ENCODE data around the gene ELOVL7. TPM values are rescaled to one million over a fixed set of nuclear protein-coding genes. Genes with fewer than 3 reads are reported as not detected.
"Not testable (repeated sequence)": the region's sequence is repeated elsewhere in the genome, so short reads cannot be mapped to it uniquely, and the experiment has no call there.

ELOVL7 gene
- total RNA-seq, 2 experiments from 2014 or later, result 0.18 TPM; not detected in 1

- Mint-ChIP-seq H3K9me3 (peaks cover 3% of the 10 kb centered on the region), H3K36me3 (ENCODE audit: low read depth) (peaks cover 30% of the 10 kb centered on the region), H3K27ac (no peak overlapping the region), H3K4me3 (no peak overlapping the region), H3K27me3 (no peaks in the 10 kb centered on the region), H3K4me1 (ENCODE audit: low read depth) (peaks cover 2% of the 10 kb centered on the region)
- no peak for TF ChIP-seq CTCF (IDR thresholded peaks at IDR 0.05)
- no peak for ATAC-seq
- ChIA-PET POLR2A (interaction anchor here (0.7 kb wide), 1 partner anchor 86 kb away, joined by 3 read pairs; no protein-coding TSS in a partner anchor), CTCF (no interaction called here)
- intact Hi-C loops (cut with micrococcal nuclease), result no loop called here
- no peak for DNase-seq
Measured at GRCh38 chr5:60887096-60887495, 43.0 kb upstream of the ELOVL7 start.

GRCh38 chr5:60886158-60886557, 42.1 kb upstream of the ELOVL7 start:
- H3K27ac Mint-ChIP-seq, result no peak overlapping the region
- POLR2A ChIA-PET, result no interaction called here
- intact Hi-C loops (cut with micrococcal nuclease), result no loop called here
- no peaks in the 10 kb centered on the region for H3K27me3 Mint-ChIP-seq
- TF ChIP-seq CTCF (IDR thresholded peaks at IDR 0.05), result no peak
- H3K4me1 Mint-ChIP-seq (ENCODE audit: low read depth), result peaks cover 2% of the 10 kb centered on the region
- peaks cover 37% of the 10 kb centered on the region for H3K36me3 Mint-ChIP-seq (ENCODE audit: low read depth)
- ATAC-seq (no peak), DNase-seq (no peak)
- no peak overlapping the region for H3K4me3 Mint-ChIP-seq
- CTCF ChIA-PET, result no interaction called here
- H3K9me3 Mint-ChIP-seq, result peaks cover 3% of the 10 kb centered on the region

GRCh38 chr5:60883229-60883628, 39.2 kb upstream of the ELOVL7 start:
- Mint-ChIP-seq H3K4me3 (no peak overlapping the region), H3K9me3 (peaks cover 10% of the 10 kb centered on the region), H3K36me3 (ENCODE audit: low read depth) (peaks cover 28% of the 10 kb centered on the region), H3K4me1 (ENCODE audit: low read depth) (no peaks in the 10 kb centered on the region), H3K27ac (no peak overlapping the region), H3K27me3 (no peaks in the 10 kb centered on the region)
- DNase-seq (no peak), ATAC-seq (no peak)
- intact Hi-C loops (cut with micrococcal nuclease), result no loop called here
- POLR2A ChIA-PET, result no interaction called here
- CTCF ChIA-PET, result no interaction called here
- no peak for TF ChIP-seq CTCF (IDR thresholded peaks at IDR 0.05)

GRCh38 chr5:60872892-60873291, 28.8 kb upstream of the ELOVL7 start:
- Mint-ChIP-seq H3K27ac (no peak overlapping the region), H3K4me1 (ENCODE audit: low read depth) (no peaks in the 10 kb centered on the region), H3K4me3 (no peak overlapping the region), H3K9me3 (peaks cover 20% of the 10 kb centered on the region), H3K27me3 (no peaks in the 10 kb centered on the region), H3K36me3 (ENCODE audit: low read depth) (peaks cover 28% of the 10 kb centered on the region)
- no peak for DNase-seq
- TF ChIP-seq CTCF (IDR thresholded peaks at IDR 0.05), result no peak
- intact Hi-C loops (cut with micrococcal nuclease), result no loop called here
- CTCF ChIA-PET, result no interaction called here
- POLR2A ChIA-PET, result no interaction called here
- ATAC-seq, result no peak

GRCh38 chr5:60870857-60871256, 26.8 kb upstream of the ELOVL7 start:
- DNase-seq (no peak), ATAC-seq (no peak)
- no peak overlapping the region for H3K4me3 Mint-ChIP-seq
- peaks cover 22% of the 10 kb centered on the region for H3K9me3 Mint-ChIP-seq
- peaks cover 28% of the 10 kb centered on the region for H3K36me3 Mint-ChIP-seq (ENCODE audit: low read depth)
- intact Hi-C loops (cut with micrococcal nuclease), result no loop called here
- H3K27me3 Mint-ChIP-seq, result no peaks in the 10 kb centered on the region
- CTCF ChIA-PET, result no interaction called here
- POLR2A ChIA-PET, result interaction anchor here (0.6 kb wide), 1 partner anchor 56 kb away, joined by 3 read pairs; no protein-coding TSS in a partner anchor
- no peak for TF ChIP-seq CTCF (IDR thresholded peaks at IDR 0.05)
- no peaks in the 10 kb centered on the region for H3K4me1 Mint-ChIP-seq (ENCODE audit: low read depth)
- no peak overlapping the region for H3K27ac Mint-ChIP-seq

GRCh38 chr5:60860572-60860971, 16.5 kb upstream of the ELOVL7 start:
- POLR2A ChIA-PET; DNase-seq; H3K36me3 Mint-ChIP-seq (ENCODE audit: low read depth); H3K4me3 Mint-ChIP-seq; H3K27me3 Mint-ChIP-seq; CTCF ChIA-PET; ATAC-seq; intact Hi-C loops (cut with micrococcal nuclease); H3K9me3 Mint-ChIP-seq; H3K4me1 Mint-ChIP-seq (ENCODE audit: low read depth); H3K27ac Mint-ChIP-seq: not testable (repeated sequence)

Data from activated CD8-positive, alpha-beta T cell treated with anti-CD3 and anti-CD28 coated beads for 36 hours (primary cell).